B cell (primary cell): Measurements from ENCODE around the gene SLC2A4.

Experiments
- CTCF ChIP-seq: fragments of 200-600 bp; IDR thresholded peaks from one replicate; pipeline ENCODE4 v1.8.0; 2022; ENCODE audit warnings: antibody characterized with exemption, mild to moderate bottlenecking
- EZH2 ChIP-seq: IDR thresholded peaks from 2 replicates; pipeline ENCODE4 v1.6.1; 2012; ENCODE audit warnings: borderline replicate concordance, low read depth, mild to moderate bottlenecking, moderate library complexity, low read length; ENCODE audit not compliant: insufficient read depth, poor library complexity, severe bottlenecking

- no peak for TF ChIP-seq CTCF
- no peak for TF ChIP-seq EZH2
These were observed 49.4 kb upstream of the SLC2A4 start for GRCh38 chr17:7232114-7232513.
